CD4-positive, alpha-beta T cell treated with Interleukin-4 for 1 hour (primary cell): ENCODE results near the gene CPED1.
A peak's percentile ranks its signal among the peaks of the same experiment; 100 is the strongest.
"Not testable (repeated sequence)": the region's sequence is repeated elsewhere in the genome, so short reads cannot be mapped to it uniquely, and the experiment has no call there.

ENCODE experiments used
- DNase-seq, 2 donors: peaks; one replicate each; pipeline ENCODE4 v3.0.0-alpha.2; 2020 to 2022

CPED1 gene

GRCh38 chr7:120997882-120998474 lies 9.5 kb downstream of the CPED1 start:
- peak; percentile 6 to 30 for DNase-seq

- DNase-seq: no peak
These were observed 10.0 kb downstream of the CPED1 start for GRCh38 chr7:120998520-120998919.

GRCh38 chr7:120998996-120999565 lies 10.6 kb downstream of the CPED1 start:
- DNase-seq: no peak

GRCh38 chr7:121000081-121000983 lies 11.8 kb downstream of the CPED1 start:
- no peak for DNase-seq

- DNase-seq: no peak
These were observed 12.9 kb downstream of the CPED1 start for GRCh38 chr7:121001234-121001906.

GRCh38 chr7:121002048-121002756 lies 13.7 kb downstream of the CPED1 start:
- DNase-seq: no peak

- no peak for DNase-seq
These were observed 14.3 kb downstream of the CPED1 start for GRCh38 chr7:121002757-121003200.

GRCh38 chr7:121003986-121004685 lies 15.6 kb downstream of the CPED1 start:
- DNase-seq: no peak

- not testable (repeated sequence) for DNase-seq
These were observed 16.5 kb downstream of the CPED1 start for GRCh38 chr7:121005058-121005457.

GRCh38 chr7:121005996-121006584 lies 17.6 kb downstream of the CPED1 start:
- no peak for DNase-seq

- no peak for DNase-seq
These were observed 18.3 kb downstream of the CPED1 start for GRCh38 chr7:121006711-121007315.

- DNase-seq: no peak
These were observed 20.3 kb downstream of the CPED1 start for GRCh38 chr7:121008816-121009215.

- DNase-seq: no peak
These were observed 22.9 kb downstream of the CPED1 start for GRCh38 chr7:121011401-121011800.

GRCh38 chr7:121012170-121012874 lies 23.8 kb downstream of the CPED1 start:
- no peak for DNase-seq

- no peak for DNase-seq
These were observed 24.4 kb downstream of the CPED1 start for GRCh38 chr7:121012919-121013318.

GRCh38 chr7:121015560-121015959 lies 27.0 kb downstream of the CPED1 start:
- DNase-seq: no peak

GRCh38 chr7:121016966-121017365 lies 28.5 kb downstream of the CPED1 start:
- no peak for DNase-seq

GRCh38 chr7:121017586-121017985 lies 29.1 kb downstream of the CPED1 start:
- no peak for DNase-seq

GRCh38 chr7:121019018-121019417 lies 30.5 kb downstream of the CPED1 start:
- DNase-seq: no peak

- peak in 1 of 2 donors; percentile 3 for DNase-seq
These were observed 31.9 kb downstream of the CPED1 start for GRCh38 chr7:121020249-121020988.
